Stomach (tissue), 9 donors: ENCODE data around the gene SLC39A2. TPM values are rescaled to one million over a fixed set of nuclear protein-coding genes. Genes with fewer than 3 reads are reported as not detected.
A peak's percentile ranks its signal among the peaks of the same experiment; 100 is the strongest.

Experiments
- DNase-seq, 2 donors: peaks; one replicate each; pipeline versions ENCODE4 v3.0.0 to v3.0.0-alpha.2; 2013 to 2019
- H3K27ac ChIP-seq, 5 donors: fragments of 200-600 bp in 4 of 5; sonication (generic) in 4 of 5; one replicate each; pipeline ENCODE4 v1.5.1; 2013 to 2019; ENCODE audit warnings: mild to moderate bottlenecking in 1 of 5, moderate library complexity in 1 of 5
- H3K27me3 ChIP-seq, 3 donors: fragments of 200-600 bp; sonication (generic); one replicate each; pipeline ENCODE4 v1.5.1; 2017 to 2019; ENCODE audit warnings: mixed run types in 1 of 3
- H3K36me3 ChIP-seq, 4 donors: fragments of 200-600 bp; sonication (generic); 1 replicate in 3 of 4; 2 replicates in 1 of 4; pipeline ENCODE4 v1.5.1; 2016 to 2019
- H3K4me1 ChIP-seq, 4 donors: fragments of 200-600 bp; sonication (generic); one replicate each; pipeline ENCODE4 v1.5.1; 2016 to 2019
- H3K4me3 ChIP-seq, 4 donors: fragments of 200-600 bp; sonication (generic) in 3 of 4; one replicate each; pipeline ENCODE4 v1.5.1; 2016 to 2019; ENCODE audit warnings: mild to moderate bottlenecking in 1 of 4
- H3K9me3 ChIP-seq, 4 donors: fragments of 200-600 bp; sonication (generic); one replicate each; pipeline ENCODE4 v1.5.1; 2016 to 2019
- CTCF ChIP-seq, 7 experiments: fragments of 450-650 bp in 4 of 7; fragments of 200-600 bp in 3 of 7; sonication (generic) in 3 of 7; IDR thresholded peaks; one replicate each; pipeline ENCODE4 v1.5.1; 2016 to 2019; ENCODE audit warnings: antibody characterized with exemption in 7 of 7, control low read depth in 2 of 7, mild to moderate bottlenecking in 1 of 7
- EP300 ChIP-seq: sonication (generic); formaldehyde crosslinking; IDR thresholded peaks from one replicate; pipeline ENCODE4 v1.6.1; 2017; ENCODE audit warnings: antibody characterized with exemption
- POLR2A ChIP-seq, 4 donors: fragments of 450-650 bp; IDR thresholded peaks; one replicate each; pipeline ENCODE4 v1.6.1; 2016; ENCODE audit warnings: antibody characterized with exemption in 4 of 4, control low read depth in 2 of 4, mild to moderate bottlenecking in 1 of 4, moderate library complexity in 1 of 4
- POLR2AphosphoS5 ChIP-seq, 3 donors: sonication (generic); formaldehyde crosslinking; IDR thresholded peaks; one replicate each; pipeline ENCODE4 v1.6.1; 2016; ENCODE audit warnings: antibody characterized with exemption in 3 of 3
- WGBS, 5 donors: extraction: QIAGEN DNeasy Blood & Tissue Kit in 3 of 5; methylation state at CpG; one replicate each; pipeline versions ENCODE4 v1.1.5 to v1.1.7; 2013 to 2018; 5-methylcytosine and 5-hydroxymethylcytosine counted together
- intact Hi-C: fragments of 100-400 bp; cut with DNase I; formaldehyde crosslinking; loops from one replicate; pipeline ENCODE4 v1.15.1; 2023; ENCODE audit warnings: low total_unique reads
- polyA plus RNA-seq, 3 donors: library from polyadenylated mRNA; stranded (reverse); fragments of 200-250 nt; gene quantifications; one replicate each; pipeline ENCODE4 v1.2.3, GENCODE V29; 2013
- total RNA-seq, 5 donors: library from RNA; depleted of rRNA; stranded (reverse); fragments of >200 nt; gene quantifications; one replicate each; pipeline versions ENCODE4 v1.1.0 to v1.2.3, GENCODE V29; 2014 to 2016
- donor health status: healthy with polysubstance abuse.
- donor health status: Bipolar disorder and iron deficiency.
- donor health status: healthy.

The SLC39A2 gene
- total and polyA plus RNA-seq, 8 donors: 3.8 TPM; not detected in 7

- WGBS, 5 donors: 71 to 86% (median 74%) methylated on average over 5 of the region's 5 CpGs
- no peak for TF ChIP-seq EP300
- TF ChIP-seq CTCF (IDR thresholded peaks at IDR 0.05): no peak
- TF ChIP-seq POLR2AphosphoS5 (IDR thresholded peaks at IDR 0.05): no peak
- Histone ChIP-seq H3K4me3 (no peak overlapping the region), H3K27me3 (peaks cover 0 to 14% (median 0%) of the 10 kb centered on the region in 3 donors), H3K4me1 (peaks cover 9 to 54% (median 31%) of the 10 kb centered on the region in 4 donors), H3K36me3 (peaks cover 34 to 59% (median 57%) of the 10 kb centered on the region in 4 donors), H3K9me3 (no peaks in the 10 kb centered on the region), H3K27ac (peak overlapping the region in 1 of 5 donors; percentile 26)
- DNase-seq: no peak
- intact Hi-C loops: no loop called here
These were observed 22.0 kb downstream of the SLC39A2 start for GRCh38 chr14:21020977-21021545.

GRCh38 chr14:21022686-21023085, 23.6 kb downstream of the SLC39A2 start:
- DNase-seq: no peak
- Histone ChIP-seq H3K36me3 (peaks cover 29 to 48% (median 46%) of the 10 kb centered on the region in 4 donors), H3K4me3 (peak overlapping the region in 3 of 4 donors; percentile 84 to 90 (median 89)), H3K9me3 (no peaks in the 10 kb centered on the region), H3K4me1 (peaks cover 12 to 63% (median 39%) of the 10 kb centered on the region in 4 donors), H3K27ac (peak overlapping the region in 3 of 5 donors; percentile 86 to 91 (median 91)), H3K27me3 (peaks cover 0 to 14% (median 0%) of the 10 kb centered on the region in 3 donors)
- intact Hi-C loops: no loop called here
- 80 to 84% (median 83%) methylated on average over 5 of the region's 5 CpGs for WGBS, 5 donors
- no peak for TF ChIP-seq POLR2A (IDR thresholded peaks at IDR 0.05)
- no peak for TF ChIP-seq CTCF (IDR thresholded peaks at IDR 0.05)
- no peak for TF ChIP-seq POLR2AphosphoS5 (IDR thresholded peaks at IDR 0.05)
- TF ChIP-seq EP300: no peak

- intact Hi-C loops: no loop called here
- no peaks in the 10 kb centered on the region for H3K9me3 ChIP-seq
- peaks cover 0 to 14% (median 0%) of the 10 kb centered on the region in 3 donors for H3K27me3 ChIP-seq
- no peak for TF ChIP-seq POLR2AphosphoS5 (IDR thresholded peaks at IDR 0.05)
- TF ChIP-seq POLR2A (IDR thresholded peaks at IDR 0.05): no peak
- TF ChIP-seq CTCF (IDR thresholded peaks at IDR 0.05): no peak
- TF ChIP-seq EP300: no peak
- peaks cover 28 to 43% (median 41%) of the 10 kb centered on the region in 4 donors for H3K36me3 ChIP-seq
- WGBS, 5 donors: 44 to 68% (median 64%) methylated on average over 7 of the region's 7 CpGs
- peak overlapping the region; percentile 83 to 90 (median 86) for H3K4me3 ChIP-seq
- DNase-seq: no peak
- peak overlapping the region in 4 of 5 donors; percentile 82 to 91 (median 88) for H3K27ac ChIP-seq
- H3K4me1 ChIP-seq: peaks cover 12 to 63% (median 39%) of the 10 kb centered on the region in 4 donors
These were observed 24.1 kb downstream of the SLC39A2 start for GRCh38 chr14:21023174-21023573.

- DNase-seq: peak; percentile 35 to 55
- peaks cover 0 to 14% (median 0%) of the 10 kb centered on the region in 3 donors for H3K27me3 ChIP-seq
- H3K27ac ChIP-seq: peak overlapping the region; percentile 65 to 91 (median 86)
- peaks cover 12 to 63% (median 39%) of the 10 kb centered on the region in 4 donors for H3K4me1 ChIP-seq
- H3K4me3 ChIP-seq: peak overlapping the region; percentile 83 to 90 (median 86)
- H3K9me3 ChIP-seq: no peaks in the 10 kb centered on the region
- no peak for TF ChIP-seq EP300
- TF ChIP-seq CTCF (IDR thresholded peaks at IDR 0.05): no peak
- TF ChIP-seq POLR2AphosphoS5 (IDR thresholded peaks at IDR 0.05): no peak
- no peak for TF ChIP-seq POLR2A (IDR thresholded peaks at IDR 0.05)
- intact Hi-C loops: no loop called here
- WGBS, 5 donors: 14 to 20% (median 16%) methylated on average over 17 of the region's 17 CpGs
- H3K36me3 ChIP-seq: peaks cover 26 to 35% (median 33%) of the 10 kb centered on the region in 4 donors
These were observed 24.9 kb downstream of the SLC39A2 start for GRCh38 chr14:21023817-21024584.
